IPS-18c (cell line): ENCODE results near the gene DACH1.

Experiments used
- H3K4me3 ChIP-seq: 2 replicates; pipeline ENCODE4 v1.7.0; 2013; ENCODE audit warnings: low read depth, mild to moderate bottlenecking, low read length, moderate library complexity; ENCODE audit not compliant: insufficient read depth
- H3K9me3 ChIP-seq: one replicate; pipeline ENCODE4 v1.6.1; 2013; ENCODE audit warnings: mild to moderate bottlenecking, low read length, moderate library complexity; ENCODE audit not compliant: control insufficient read depth, insufficient read depth

Gene DACH1

GRCh38 chr13:71522941-71523526, 344.0 kb downstream of the DACH1 start:
- no peak overlapping the region for H3K4me3 ChIP-seq
- H3K9me3 ChIP-seq = no peaks in the 10 kb centered on the region

DNA sequence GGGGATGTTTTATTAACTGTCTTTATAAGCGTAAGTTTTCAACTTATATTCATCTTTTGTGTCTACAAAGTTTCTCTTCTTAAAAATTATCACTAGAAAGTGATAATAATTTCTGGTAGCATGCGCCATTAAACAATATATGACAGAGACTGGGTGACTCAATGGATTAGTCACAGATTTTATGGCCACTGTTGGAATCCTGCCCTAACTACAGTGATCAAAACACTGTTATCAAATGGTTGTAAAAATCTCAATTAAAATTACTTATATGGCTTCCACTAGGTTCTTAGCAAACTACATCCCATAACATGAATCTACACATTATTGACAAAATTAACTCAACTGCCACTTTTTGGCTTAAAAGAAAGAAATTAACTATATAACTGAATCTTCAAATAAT, 350.0 kb downstream of the DACH1 start:
- no peak overlapping the region for H3K4me3 ChIP-seq
- H3K9me3 ChIP-seq = no peaks in the 10 kb centered on the region

GRCh38 chr13:71516521-71516920, 350.5 kb downstream of the DACH1 start:
- H3K9me3 ChIP-seq = no peaks in the 10 kb centered on the region
- no peak overlapping the region for H3K4me3 ChIP-seq

DNA sequence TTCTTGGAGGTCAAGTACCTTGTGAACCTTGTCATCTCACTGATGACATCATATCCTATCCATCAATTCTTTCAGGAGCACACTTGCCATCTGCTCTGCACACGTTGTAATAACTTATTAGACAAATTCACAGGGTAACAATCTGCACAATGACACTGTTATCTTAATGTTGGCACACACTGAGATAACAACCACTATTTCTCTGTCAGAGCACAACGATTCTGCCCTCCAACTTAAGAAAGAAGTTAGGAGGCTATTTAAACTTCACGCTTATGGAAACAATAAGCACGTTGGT, 351.3 kb downstream of the DACH1 start:
- H3K9me3 ChIP-seq = no peaks in the 10 kb centered on the region
- no peak overlapping the region for H3K4me3 ChIP-seq

GRCh38 chr13:71514900-71515743, 351.9 kb downstream of the DACH1 start:
- H3K9me3 ChIP-seq = no peaks in the 10 kb centered on the region
- H3K4me3 ChIP-seq = no peak overlapping the region

GRCh38 chr13:71513411-71514033, 353.5 kb downstream of the DACH1 start:
- no peaks in the 10 kb centered on the region for H3K9me3 ChIP-seq
- no peak overlapping the region for H3K4me3 ChIP-seq

DNA sequence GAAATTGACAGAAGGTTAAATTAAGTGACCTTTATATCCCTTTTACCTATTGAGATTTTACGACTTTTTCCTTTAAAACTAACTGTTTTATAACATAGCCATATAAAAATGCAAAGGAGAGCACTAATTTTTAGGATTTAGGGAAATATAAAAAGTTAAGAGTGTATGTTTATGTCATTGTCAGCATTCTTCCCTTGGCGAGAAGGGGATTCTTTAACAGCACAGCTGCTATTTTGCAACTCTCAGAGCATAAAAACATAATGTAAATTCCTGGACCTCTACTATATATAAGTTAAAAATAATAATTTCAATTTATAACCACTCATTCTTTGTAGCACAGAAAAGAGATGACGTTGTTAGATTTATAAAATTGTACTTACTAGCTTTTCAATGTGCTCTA, 363.2 kb downstream of the DACH1 start:
- Histone ChIP-seq H3K9me3 (no peaks in the 10 kb centered on the region), H3K4me3 (no peak overlapping the region)

- Histone ChIP-seq H3K4me3 (no peak overlapping the region), H3K9me3 (no peaks in the 10 kb centered on the region)
These were observed 367.0 kb downstream of the DACH1 start for GRCh38 chr13:71499944-71500514.

GRCh38 chr13:71499235-71499634, 367.8 kb downstream of the DACH1 start:
- Histone ChIP-seq H3K9me3 (no peaks in the 10 kb centered on the region), H3K4me3 (no peak overlapping the region)

- Histone ChIP-seq H3K4me3 (no peak overlapping the region), H3K9me3 (no peaks in the 10 kb centered on the region)
These were observed 373.8 kb downstream of the DACH1 start for GRCh38 chr13:71493189-71493588.

DNA sequence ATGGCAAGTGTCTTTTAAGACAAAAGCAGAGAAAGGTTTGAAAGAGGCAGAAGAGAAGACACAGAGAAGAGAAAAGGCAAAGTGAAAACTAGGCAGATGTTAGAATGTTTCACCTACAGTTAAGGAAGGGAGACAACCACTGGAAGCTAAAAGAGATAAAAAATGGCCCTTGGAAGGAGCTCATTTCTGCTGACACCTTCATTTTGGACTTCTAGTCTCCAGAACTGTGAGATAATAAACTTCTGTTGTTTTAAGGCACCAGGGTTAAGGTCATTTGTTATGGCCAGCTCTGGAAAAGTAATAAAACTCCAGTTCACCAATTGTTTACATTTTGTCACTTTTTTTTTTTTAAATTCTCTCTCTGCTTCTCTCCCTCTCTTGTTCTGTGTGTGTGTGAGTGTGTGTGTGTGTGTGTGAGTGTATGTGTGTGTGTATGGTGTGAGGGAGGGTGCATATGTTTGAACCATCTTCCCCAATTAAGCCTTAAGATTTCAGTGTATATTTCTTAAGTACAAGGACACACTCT, 374.6 kb downstream of the DACH1 start:
- H3K9me3 ChIP-seq = no peaks in the 10 kb centered on the region
- no peak overlapping the region for H3K4me3 ChIP-seq

DNA sequence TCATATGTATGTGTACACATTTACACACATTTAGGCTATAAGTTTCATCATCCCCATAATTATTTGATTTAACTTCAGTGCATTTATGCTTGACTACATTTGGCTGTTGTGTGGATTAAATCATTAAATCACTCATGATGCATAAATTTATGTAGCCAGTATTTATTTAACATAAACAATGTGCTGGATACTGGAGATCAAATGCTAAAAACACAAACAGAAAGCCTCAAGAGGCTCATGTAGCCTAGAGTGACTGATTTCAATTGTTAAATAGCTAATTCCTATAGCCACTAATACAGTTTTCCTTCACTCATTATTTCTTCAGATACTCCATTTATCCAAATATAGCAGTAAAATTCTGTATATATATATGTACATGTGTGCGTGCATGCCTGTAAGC, 376.0 kb downstream of the DACH1 start:
- no peaks in the 10 kb centered on the region for H3K9me3 ChIP-seq
- H3K4me3 ChIP-seq = no peak overlapping the region

DNA sequence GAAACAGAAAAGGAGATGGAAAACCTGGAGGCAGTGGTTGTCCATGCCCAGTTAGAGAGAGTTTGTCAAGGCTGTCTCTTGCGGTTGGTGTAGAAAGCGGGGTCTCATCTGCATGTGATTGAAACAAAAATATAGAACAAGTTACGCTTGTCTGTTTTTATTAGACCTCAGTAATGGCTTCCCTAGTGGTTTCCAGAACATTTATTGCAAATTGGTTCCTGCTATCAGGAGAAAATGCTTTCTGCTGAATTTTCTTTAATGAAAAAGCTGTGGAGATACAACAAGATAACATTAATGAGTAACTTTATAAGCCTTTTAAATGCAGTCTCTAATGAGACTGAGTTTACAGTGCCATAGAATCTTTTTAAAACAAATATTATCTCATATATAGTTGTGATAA, 378.0 kb downstream of the DACH1 start:
- Histone ChIP-seq H3K4me3 (no peak overlapping the region), H3K9me3 (no peaks in the 10 kb centered on the region)

DNA sequence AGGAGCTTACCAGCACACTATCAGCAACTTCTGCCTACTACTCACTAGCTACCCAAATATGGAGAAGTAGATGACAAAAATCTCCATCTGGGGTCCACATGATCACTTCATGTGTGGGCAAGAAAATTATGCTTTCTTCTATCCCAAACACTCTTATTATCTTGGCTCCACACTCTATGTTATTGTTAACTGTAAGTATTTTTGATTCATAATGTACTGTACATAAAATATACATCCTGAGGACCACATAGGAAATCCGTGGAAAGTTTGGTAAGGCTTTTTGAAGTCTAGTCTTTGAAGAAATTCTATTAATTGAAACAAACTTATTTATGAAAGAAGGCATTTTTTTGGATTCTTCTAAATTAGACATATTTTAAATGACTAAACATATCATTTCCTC, 378.8 kb downstream of the DACH1 start:
- no peak overlapping the region for H3K4me3 ChIP-seq
- no peaks in the 10 kb centered on the region for H3K9me3 ChIP-seq

DNA sequence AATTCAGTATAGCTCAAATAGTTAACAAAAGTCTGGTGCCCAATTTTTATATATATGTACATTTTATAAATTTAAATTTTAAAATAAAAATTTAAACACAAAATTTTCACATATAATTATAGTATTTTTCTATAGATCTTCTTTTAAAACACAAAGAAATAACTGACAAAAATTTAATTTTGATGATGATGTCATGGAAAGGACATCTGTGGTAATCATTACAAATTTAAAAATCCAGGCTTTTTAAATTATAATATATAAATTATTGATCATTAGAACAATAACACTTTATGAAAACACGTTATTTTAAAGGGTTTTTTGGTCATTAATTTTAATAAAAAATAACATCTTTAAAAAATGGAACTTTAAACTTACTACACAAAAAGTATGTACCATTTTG, 381.1 kb downstream of the DACH1 start:
- no peaks in the 10 kb centered on the region for H3K9me3 ChIP-seq
- no peak overlapping the region for H3K4me3 ChIP-seq

GRCh38 chr13:71483733-71484132, 383.3 kb downstream of the DACH1 start:
- Histone ChIP-seq H3K4me3 (no peak overlapping the region), H3K9me3 (no peaks in the 10 kb centered on the region)

DNA sequence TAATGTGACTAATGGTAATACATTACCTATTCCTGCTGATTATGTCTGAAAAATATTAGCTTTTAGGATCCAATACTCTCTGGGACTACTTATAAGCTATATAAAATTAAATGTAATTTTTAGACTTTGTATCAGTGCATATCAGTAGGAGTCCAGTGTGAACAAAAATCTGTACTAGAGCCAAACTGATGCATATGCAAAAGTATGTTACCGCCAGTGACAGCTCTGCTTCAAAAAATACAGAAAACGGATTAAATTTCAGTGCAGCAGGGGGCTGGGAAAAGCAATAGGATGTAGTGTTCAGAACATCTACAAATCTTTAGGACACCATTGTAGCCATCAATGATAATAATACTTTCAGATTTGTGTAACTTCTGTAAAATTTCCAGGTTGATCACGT, 385.5 kb downstream of the DACH1 start:
- Histone ChIP-seq H3K4me3 (no peak overlapping the region), H3K9me3 (no peaks in the 10 kb centered on the region)

DNA sequence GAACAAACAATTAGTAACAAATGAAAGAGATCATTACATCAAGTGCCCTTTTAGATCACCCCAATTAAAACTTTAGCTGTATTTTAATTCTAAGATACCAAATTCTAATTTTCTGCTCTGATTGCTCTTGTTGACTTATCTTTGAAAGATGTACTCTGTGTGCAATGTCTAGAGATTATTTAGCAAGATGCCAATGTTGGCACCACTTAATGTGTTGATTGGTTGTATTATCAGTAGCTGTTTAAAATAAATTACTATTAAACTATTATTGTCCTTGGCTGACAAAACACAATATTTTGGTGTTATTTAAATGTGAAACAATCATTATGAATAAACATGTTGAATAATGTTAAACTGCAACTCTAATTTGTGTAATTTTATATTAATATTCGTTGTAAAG, 386.0 kb downstream of the DACH1 start:
- H3K4me3 ChIP-seq = no peak overlapping the region
- no peaks in the 10 kb centered on the region for H3K9me3 ChIP-seq
